Activated T-cell treated with anti-CD3 and anti-CD28 coated beads, Interleukin-2, amount 50 U/mL, for 72 hours (primary cell): Measurements from ENCODE around the gene C5AR2. TPM values are rescaled to one million over a fixed set of nuclear protein-coding genes. Genes with fewer than 3 reads are reported as not detected.

Experiments
- ATAC-seq, 2 donors: fragments of 150-1000 bp; cut with Tn5 transposase; replicated peaks in 1 of 2; 2 replicates each; pipeline ENCODE4 v1.10.0; 2021; ENCODE audit warnings: moderate library complexity in 2 of 2, mild to moderate bottlenecking in 1 of 2
- DNase-seq, 2 donors: peaks; one replicate each; pipeline ENCODE4 v3.0.0; 2021 to 2022; ENCODE audit warnings: mixed read lengths in 1 of 2
- H3K27ac Mint-ChIP-seq: one replicate; pipeline ENCODE4 v1.8.0; 2022; ENCODE audit warnings: mild to moderate bottlenecking, moderate library complexity, mixed read lengths
- H3K27me3 Mint-ChIP-seq: one replicate; pipeline ENCODE4 v1.8.0; 2022; ENCODE audit warnings: low read depth, mixed read lengths
- H3K36me3 Mint-ChIP-seq, 2 donors: one replicate each; pipeline ENCODE4 v1.8.0; 2022; ENCODE audit warnings: mixed read lengths in 2 of 2, mild to moderate bottlenecking in 1 of 2; ENCODE audit not compliant: insufficient read depth in 2 of 2
- H3K4me1 Mint-ChIP-seq: one replicate; pipeline ENCODE4 v1.8.0; 2022; ENCODE audit warnings: low read depth, mixed read lengths
- H3K4me3 Mint-ChIP-seq, 2 donors: one replicate each; pipeline ENCODE4 v1.8.0; 2022; ENCODE audit warnings: mild to moderate bottlenecking in 2 of 2, mixed read lengths in 2 of 2, moderate library complexity in 2 of 2
- H3K9me3 Mint-ChIP-seq, 2 donors: one replicate each; pipeline ENCODE4 v1.8.0; 2022; ENCODE audit warnings: mixed read lengths in 2 of 2
- total RNA-seq, 2 donors: library from RNA; stranded (reverse); gene quantifications; one replicate each; pipeline ENCODE4 v1.2.3, GENCODE V29; 2022

C5AR2 gene
- total RNA-seq, 2 donors from 2014 or later: not detected

DNA sequence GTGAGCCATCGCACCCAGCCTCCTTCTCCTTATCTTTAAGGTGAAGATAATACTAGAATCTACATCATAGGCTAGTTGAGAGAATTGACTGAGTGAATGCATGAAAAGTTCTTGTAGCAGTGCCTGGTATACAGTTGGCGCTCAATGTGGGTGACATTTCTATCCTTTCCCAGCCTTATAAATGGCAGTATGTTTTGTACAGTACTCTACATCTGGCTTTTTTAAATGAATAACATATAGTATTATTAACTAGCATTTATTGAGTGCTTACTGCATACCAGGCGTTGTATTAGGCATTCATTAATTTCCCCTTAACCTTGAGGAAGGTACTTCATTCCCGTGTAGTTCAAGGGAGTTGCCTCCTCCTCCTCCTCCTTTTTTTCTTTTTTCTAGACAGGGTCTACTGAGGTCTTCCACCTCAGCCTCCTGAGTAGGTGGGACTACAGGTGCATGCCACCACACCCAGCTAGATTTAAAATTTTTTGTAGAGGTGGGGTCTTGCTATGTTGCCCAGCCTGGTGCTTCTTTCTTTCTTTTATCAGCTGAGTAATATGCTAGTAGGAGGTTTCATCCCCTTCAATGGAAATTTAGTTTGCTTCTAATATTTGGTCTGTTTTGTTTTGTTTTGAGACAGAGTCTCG lies 19.5 kb upstream of the C5AR2 start:
- H3K27ac Mint-ChIP-seq: no peak overlapping the region
- no peak for DNase-seq
- peaks cover 6% of the 10 kb centered on the region for H3K27me3 Mint-ChIP-seq
- ATAC-seq: no peak
- H3K9me3 Mint-ChIP-seq: no peaks in the 10 kb centered on the region
- H3K36me3 Mint-ChIP-seq: no peaks in the 10 kb centered on the region
- H3K4me3 Mint-ChIP-seq: no peak overlapping the region
- peaks cover 7% of the 10 kb centered on the region for H3K4me1 Mint-ChIP-seq

DNA sequence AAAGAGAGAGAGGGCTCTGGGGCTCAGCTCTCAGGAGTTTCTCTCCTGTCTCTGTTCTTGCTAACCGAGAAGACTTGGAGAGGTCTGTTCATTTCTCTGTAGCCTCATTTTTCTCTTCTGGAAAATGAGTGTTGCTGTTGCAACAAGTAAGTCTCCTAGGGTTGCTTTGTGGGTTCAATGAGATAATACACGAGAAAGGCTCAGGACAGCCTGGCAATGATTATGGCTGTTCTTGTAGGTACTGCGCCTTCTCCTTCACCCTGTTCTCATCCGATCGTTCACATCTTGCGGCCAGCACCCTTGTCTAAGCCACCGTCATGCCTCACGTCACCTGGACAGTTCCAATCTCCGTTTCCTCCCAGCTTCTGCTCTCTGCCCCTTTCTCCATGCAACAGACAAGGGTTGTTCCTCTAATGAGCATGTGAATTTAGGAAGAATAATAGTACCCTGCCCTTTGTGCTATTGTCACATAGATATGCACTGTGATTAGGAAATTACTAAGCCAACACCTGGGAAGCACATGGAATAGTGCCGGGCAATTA lies 18.1 kb upstream of the C5AR2 start:
- H3K27ac Mint-ChIP-seq: no peak overlapping the region
- peaks cover 7% of the 10 kb centered on the region for H3K4me1 Mint-ChIP-seq
- no peak for ATAC-seq
- H3K9me3 Mint-ChIP-seq: no peaks in the 10 kb centered on the region
- DNase-seq: no peak
- H3K27me3 Mint-ChIP-seq: peaks cover 6% of the 10 kb centered on the region
- H3K4me3 Mint-ChIP-seq: no peak overlapping the region
- H3K36me3 Mint-ChIP-seq: no peaks in the 10 kb centered on the region

DNA sequence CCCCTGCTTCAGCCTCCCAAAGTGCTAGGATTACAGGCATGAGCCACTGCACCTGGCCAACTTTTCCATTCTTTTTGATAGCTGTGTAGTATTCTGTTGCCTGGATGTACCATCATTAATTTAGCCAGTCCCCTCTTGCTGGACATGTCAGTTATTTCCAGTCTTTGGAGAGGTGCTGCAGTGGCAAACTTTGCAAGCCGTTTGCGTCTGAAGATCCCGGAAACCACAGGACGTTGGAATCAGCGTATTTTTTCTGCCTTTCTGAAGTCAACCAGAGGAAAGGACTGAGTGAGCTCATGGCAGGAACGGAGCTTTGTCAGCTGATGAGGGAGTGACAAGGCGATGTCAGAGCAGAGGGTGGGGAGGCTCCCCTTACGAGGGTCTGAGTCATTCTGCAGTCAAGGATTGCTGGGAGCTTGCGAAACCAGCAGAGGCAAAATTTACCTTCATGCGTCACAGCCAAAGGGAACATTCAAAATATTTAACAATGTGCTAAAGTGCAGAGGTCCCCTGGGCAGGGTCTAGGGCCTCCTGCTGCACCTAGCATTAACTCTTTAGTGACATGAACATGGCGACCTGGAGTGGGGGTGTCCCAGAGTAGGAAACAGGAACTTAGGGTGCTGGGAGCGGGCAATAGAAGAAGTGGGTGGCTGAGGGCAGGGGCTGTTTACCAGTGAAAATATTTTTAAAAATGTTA lies 16.7 kb upstream of the C5AR2 start:
- no peaks in the 10 kb centered on the region for H3K36me3 Mint-ChIP-seq

DNA sequence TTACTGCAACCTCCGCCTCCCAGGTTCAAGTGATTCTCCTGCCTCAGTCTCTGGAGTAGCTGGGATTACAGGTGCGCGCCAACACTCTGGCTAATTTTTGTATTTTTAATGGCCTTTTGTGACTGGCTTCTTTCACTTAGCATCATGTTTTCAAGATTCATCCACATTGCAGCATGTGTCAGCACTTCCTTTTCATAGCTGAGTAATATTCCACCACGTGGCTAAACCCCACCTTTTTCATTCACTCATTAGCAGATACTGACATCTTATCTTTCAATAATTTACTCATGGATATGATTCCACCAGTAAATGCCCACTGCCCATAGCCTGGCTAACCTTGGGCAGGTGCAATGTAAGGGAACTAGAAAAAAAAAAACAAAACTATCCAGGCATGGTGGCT lies 15.5 kb upstream of the C5AR2 start:
- Mint-ChIP-seq H3K36me3 (no peaks in the 10 kb centered on the region), H3K27ac (no peak overlapping the region), H3K27me3 (peaks cover 8% of the 10 kb centered on the region), H3K4me3 (no peak overlapping the region), H3K4me1 (peaks cover 7% of the 10 kb centered on the region), H3K9me3 (no peaks in the 10 kb centered on the region)
- ATAC-seq (no peak), DNase-seq (no peak)

More for the DNA sequence above, 16.7 kb upstream of the C5AR2 start:
- Mint-ChIP-seq H3K27ac (no peak overlapping the region), H3K9me3 (no peaks in the 10 kb centered on the region), H3K4me1 (peaks cover 7% of the 10 kb centered on the region), H3K27me3 (peaks cover 5% of the 10 kb centered on the region), H3K4me3 (no peak overlapping the region)
- ATAC-seq (peak; percentile 78 to 91), DNase-seq (peak; percentile 27 to 33)

DNA sequence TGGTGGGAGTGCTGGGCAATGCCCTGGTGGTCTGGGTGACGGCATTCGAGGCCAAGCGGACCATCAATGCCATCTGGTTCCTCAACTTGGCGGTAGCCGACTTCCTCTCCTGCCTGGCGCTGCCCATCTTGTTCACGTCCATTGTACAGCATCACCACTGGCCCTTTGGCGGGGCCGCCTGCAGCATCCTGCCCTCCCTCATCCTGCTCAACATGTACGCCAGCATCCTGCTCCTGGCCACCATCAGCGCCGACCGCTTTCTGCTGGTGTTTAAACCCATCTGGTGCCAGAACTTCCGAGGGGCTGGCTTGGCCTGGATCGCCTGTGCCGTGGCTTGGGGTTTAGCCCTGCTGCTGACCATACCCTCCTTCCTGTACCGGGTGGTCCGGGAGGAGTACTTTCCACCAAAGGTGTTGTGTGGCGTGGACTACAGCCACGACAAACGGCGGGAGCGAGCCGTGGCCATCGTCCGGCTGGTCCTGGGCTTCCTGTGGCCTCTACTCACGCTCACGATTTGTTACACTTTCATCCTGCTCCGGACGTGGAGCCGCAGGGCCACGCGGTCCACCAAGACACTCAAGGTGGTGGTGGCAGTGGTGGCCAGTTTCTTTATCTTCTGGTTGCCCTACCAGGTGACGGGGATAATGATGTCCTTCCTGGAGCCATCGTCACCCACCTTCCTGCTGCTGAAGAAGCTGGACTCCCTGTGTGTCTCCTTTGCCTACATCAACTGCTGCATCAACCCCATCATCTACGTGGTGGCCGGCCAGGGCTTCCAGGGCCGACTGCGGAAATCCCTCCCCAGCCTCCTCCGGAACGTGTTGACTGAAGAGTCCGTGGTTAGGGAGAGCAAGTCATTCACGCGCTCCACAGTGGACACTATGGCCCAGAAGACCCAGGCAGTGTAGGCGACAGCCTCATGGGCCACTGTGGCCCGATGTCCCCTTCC lies 11.8 kb upstream of the C5AR2 start:
- no peaks in the 10 kb centered on the region for H3K9me3 Mint-ChIP-seq
- H3K4me1 Mint-ChIP-seq: peaks cover 5% of the 10 kb centered on the region
- peaks cover 21% of the 10 kb centered on the region for H3K27me3 Mint-ChIP-seq
- DNase-seq: no peak
- H3K36me3 Mint-ChIP-seq: no peaks in the 10 kb centered on the region
- no peak for ATAC-seq
- no peak overlapping the region for H3K27ac Mint-ChIP-seq
- no peak overlapping the region for H3K4me3 Mint-ChIP-seq

DNA sequence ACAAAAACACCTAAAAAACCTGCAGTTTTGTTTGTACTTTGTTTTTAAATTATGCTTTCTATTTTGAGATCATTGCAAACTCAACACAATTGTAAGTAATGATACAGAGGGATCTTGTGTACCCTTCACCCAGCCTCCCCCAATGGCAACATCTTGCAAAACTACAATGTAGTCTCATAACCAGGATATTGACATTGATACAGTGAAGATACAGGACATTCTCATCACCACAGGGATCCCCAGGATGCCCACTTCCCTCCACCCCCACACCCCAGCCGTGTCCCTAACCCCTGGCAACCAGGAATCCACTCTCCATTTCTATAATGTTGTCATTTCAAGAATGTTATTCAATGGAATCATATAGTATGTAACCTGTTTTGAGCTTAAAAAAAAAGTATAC lies 10.3 kb upstream of the C5AR2 start:
- no peaks in the 10 kb centered on the region for H3K4me1 Mint-ChIP-seq
- ATAC-seq: no peak
- no peak for DNase-seq
- H3K27me3 Mint-ChIP-seq: peaks cover 21% of the 10 kb centered on the region
- H3K36me3 Mint-ChIP-seq: no peaks in the 10 kb centered on the region
- no peaks in the 10 kb centered on the region for H3K9me3 Mint-ChIP-seq
- no peak overlapping the region for H3K4me3 Mint-ChIP-seq
- no peak overlapping the region for H3K27ac Mint-ChIP-seq

DNA sequence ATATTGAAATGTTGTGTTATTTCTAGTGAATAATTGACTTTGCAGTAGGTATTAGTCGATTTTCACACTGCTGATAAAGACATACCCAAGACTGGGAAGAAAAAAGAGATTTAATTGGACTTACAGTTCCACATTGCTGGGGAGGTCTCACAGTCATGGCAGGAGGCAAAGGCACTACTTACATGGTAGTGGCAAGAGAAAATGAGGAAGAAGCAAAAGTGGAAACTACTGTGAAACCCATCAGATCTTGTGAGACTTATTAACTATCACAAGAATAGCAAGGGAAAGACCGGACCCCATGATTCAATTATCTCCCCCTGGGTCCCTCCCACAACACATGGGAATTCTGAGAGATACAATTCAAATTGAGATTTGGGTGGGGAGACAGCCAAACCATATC lies 9.9 kb upstream of the C5AR2 start:
- H3K4me1 Mint-ChIP-seq: no peaks in the 10 kb centered on the region
- ATAC-seq (no peak), DNase-seq (no peak)
- no peak overlapping the region for H3K4me3 Mint-ChIP-seq
- H3K9me3 Mint-ChIP-seq: no peaks in the 10 kb centered on the region
- H3K27ac Mint-ChIP-seq: no peak overlapping the region
- peaks cover 21% of the 10 kb centered on the region for H3K27me3 Mint-ChIP-seq
- H3K36me3 Mint-ChIP-seq: no peaks in the 10 kb centered on the region

DNA sequence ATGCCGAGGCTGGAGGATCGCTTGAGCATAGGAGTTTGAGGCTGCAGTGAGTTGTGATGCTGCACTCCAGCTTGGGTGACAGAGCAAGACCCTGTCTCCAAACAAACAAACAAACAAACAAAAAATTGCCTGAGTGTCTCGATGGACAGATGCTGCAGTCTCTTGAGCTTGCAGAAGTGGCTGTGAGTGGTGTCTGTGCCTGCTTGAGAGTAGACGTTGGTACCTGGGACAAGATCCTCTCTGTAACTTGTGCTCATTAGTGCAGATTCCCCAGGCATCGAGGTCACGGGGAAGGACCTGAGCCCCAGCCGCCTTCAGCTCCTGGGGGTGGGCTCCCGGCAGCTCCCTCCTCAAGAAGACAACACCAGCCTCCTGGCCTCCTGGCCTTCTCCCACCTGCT lies 8.6 kb upstream of the C5AR2 start:
- no peaks in the 10 kb centered on the region for H3K36me3 Mint-ChIP-seq

DNA sequence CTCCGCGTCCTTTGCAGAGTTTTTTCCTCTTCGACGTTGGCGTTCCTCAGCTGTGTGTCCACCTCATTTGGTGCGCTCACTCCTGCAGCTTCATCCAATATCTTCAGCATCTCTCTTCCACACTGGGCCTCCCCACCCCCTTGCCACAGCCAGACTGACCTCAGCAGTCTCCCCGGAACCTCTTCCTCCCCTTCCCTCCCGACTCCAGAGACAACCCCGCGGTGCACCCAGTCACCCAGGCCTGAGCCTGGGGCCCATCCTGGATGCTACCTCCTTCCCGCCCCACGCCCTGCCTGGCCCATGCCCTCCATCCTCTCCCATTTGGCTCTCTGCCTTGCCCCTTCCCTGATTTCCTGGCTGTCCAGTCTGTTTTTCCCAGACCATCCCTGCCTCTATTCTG lies 8.1 kb upstream of the C5AR2 start:
- Mint-ChIP-seq H3K4me3 (no peak overlapping the region), H3K9me3 (no peaks in the 10 kb centered on the region), H3K36me3 (no peaks in the 10 kb centered on the region), H3K27me3 (peaks cover 21% of the 10 kb centered on the region), H3K27ac (no peak overlapping the region), H3K4me1 (no peaks in the 10 kb centered on the region)
- ATAC-seq: no peak
- DNase-seq: no peak

More for the DNA sequence above, 8.6 kb upstream of the C5AR2 start:
- ATAC-seq (no peak), DNase-seq (no peak)
- no peaks in the 10 kb centered on the region for H3K9me3 Mint-ChIP-seq
- H3K4me3 Mint-ChIP-seq: no peak overlapping the region
- H3K27ac Mint-ChIP-seq: no peak overlapping the region
- H3K4me1 Mint-ChIP-seq: no peaks in the 10 kb centered on the region
- H3K27me3 Mint-ChIP-seq: peaks cover 21% of the 10 kb centered on the region

DNA sequence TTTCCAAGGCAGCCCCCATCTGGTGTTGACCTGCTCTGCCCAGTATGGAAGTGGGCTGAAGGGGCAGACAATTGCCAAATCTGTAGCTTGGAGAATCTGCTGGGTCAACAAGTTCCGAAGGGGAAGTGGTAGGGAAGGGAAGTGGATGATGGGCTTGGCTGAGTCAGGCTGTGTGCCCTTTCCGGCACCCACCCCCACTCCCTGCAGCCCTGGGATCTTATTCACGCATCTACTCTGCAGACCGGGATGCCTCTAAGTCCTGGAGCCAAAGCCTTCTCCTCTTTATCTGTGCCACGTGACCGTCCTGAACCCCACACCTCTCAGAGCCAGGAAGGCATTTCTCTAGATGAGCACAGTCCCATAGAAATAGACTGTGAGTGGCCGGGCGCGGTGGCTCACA lies 7.5 kb upstream of the C5AR2 start:
- H3K9me3 Mint-ChIP-seq: no peaks in the 10 kb centered on the region
- H3K27me3 Mint-ChIP-seq: peaks cover 21% of the 10 kb centered on the region
- no peak for ATAC-seq
- no peak for DNase-seq
- H3K27ac Mint-ChIP-seq: no peak overlapping the region
- H3K4me1 Mint-ChIP-seq: no peaks in the 10 kb centered on the region
- no peak overlapping the region for H3K4me3 Mint-ChIP-seq
- H3K36me3 Mint-ChIP-seq: no peaks in the 10 kb centered on the region

DNA sequence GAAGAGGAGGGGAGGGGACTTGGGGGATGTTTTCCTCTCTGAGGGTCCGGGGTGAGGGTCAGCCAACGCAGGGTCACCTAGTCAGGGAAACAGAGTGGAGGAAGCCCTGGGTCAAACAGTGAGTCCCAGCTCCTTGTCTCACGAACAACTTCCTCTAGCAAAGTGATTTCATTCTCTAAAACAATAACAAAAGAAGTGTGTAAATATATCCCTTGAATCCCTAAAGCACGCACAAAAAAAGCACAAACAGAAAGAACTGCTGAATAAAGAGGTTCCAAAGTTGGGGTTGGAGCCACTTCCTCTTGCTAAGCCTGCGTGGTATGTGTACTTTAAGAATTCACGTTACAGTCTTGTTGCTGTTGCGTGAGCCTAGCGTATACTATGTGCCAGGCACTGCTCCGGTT lies 1.5 kb upstream of the C5AR2 start:
- no peaks in the 10 kb centered on the region for H3K4me1 Mint-ChIP-seq
- no peaks in the 10 kb centered on the region for H3K36me3 Mint-ChIP-seq
- DNase-seq (no peak), ATAC-seq (no peak)
- H3K9me3 Mint-ChIP-seq: no peaks in the 10 kb centered on the region
- H3K27me3 Mint-ChIP-seq: no peaks in the 10 kb centered on the region
- H3K27ac Mint-ChIP-seq: no peak overlapping the region
- H3K4me3 Mint-ChIP-seq: no peak overlapping the region

DNA sequence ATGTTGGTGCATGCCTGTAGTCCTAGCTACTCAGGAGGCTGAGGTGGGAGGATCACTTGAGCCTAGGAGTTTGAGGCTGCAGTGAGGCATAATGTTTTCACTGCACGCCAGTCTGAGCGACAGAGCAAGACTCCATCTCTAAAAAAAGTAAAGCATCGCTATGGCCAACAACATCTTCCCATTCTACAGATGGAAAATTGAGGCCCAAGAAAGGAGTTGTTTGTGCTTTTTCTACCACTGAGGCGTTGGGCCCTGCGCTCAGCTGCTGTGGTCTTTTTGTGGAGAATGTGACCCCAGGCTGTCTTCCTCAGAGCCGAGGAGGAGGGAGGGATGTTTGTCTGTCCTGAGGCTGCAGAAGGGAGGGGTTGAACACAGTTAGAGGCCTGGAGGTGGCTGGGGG lies 485 bp upstream of the C5AR2 start:
- ATAC-seq: no peak
- Mint-ChIP-seq H3K36me3 (no peaks in the 10 kb centered on the region), H3K4me3 (no peak overlapping the region), H3K27ac (no peak overlapping the region), H3K4me1 (peaks cover under 1% of the 10 kb centered on the region), H3K9me3 (no peaks in the 10 kb centered on the region), H3K27me3 (no peaks in the 10 kb centered on the region)
- no peak for DNase-seq
